GM18951 (cell line): Measurements from ENCODE around the gene DDX39B.
"Not testable (repeated sequence)": the region's sequence is repeated elsewhere in the genome, so short reads cannot be mapped to it uniquely, and the experiment has no call there.

Experiments
- POLR2A ChIP-seq: IDR thresholded peaks from 4 replicates; pipeline ENCODE4 v1.6.1; 2011; ENCODE audit warnings: mild to moderate bottlenecking; ENCODE audit not compliant: insufficient read length, insufficient read depth; ENCODE audit errors: extremely low read depth
- in situ Hi-C: fragments of 300-500 bp; cut with MboI; formaldehyde crosslinking; loops from one replicate; pipeline ENCODE4 v1.12.0; 2022; ENCODE audit warnings: low sequenced_read_pairs, mixed read lengths, inconsistent platforms; ENCODE audit not compliant: unreplicated experiment

Gene DDX39B

DNA sequence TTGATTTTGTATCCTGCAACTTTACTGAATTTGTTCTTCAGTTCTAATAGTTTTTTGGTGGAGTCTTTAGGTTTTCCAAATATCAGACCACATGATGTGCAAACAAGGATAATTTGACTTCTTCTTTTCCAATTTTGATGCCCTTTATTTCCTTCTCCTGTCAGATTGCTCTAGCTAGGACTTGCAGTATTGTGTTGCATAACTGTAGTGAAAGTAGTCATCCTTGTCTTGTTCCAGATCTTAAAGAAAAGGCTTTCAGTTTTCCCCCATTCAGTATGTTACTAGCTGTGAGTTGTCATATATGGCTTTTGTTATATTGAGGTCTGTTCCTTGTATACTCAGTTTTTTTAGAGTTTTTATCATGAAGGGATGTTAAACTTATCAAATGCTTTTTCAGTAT, 39.2 kb downstream of the DDX39B start:
- in situ Hi-C loops = no loop called here
- no peak for TF ChIP-seq POLR2A

GRCh38 chr6:31499648-31500047, 42.2 kb downstream of the DDX39B start:
- in situ Hi-C loops = not testable (repeated sequence)

DNA sequence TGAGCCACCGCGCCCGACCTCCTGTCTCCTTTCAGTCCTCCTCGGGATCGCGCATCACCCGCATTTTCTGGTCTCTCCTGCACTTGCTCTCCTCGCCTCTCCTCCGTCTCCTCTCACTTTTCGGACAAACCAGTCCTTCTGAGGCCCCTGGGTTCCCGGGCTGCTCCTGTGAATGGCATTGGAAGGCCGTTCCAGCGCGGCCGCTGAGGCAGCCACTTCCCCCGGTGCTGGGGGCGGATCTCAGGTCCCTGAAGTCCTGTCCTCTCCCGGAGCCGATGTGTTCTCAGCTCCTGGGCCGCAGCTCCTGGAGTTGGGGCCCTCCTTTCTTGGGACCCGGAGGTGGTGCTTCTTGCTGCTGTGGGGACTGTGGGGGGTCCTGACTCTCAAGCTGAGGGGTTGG, 43.1 kb downstream of the DDX39B start:
- in situ Hi-C loops = no loop called here
- no peak for TF ChIP-seq POLR2A

- in situ Hi-C loops = no loop called here
- peak; percentile 66 for TF ChIP-seq POLR2A
Observed at GRCh38 chr6:31497531-31498476, 44.0 kb downstream of the DDX39B start, which contains the start of gene MICB. Gene MICB (plus strand): TSS chr6:31498145. CDS start chr6:31498194, 49 bp downstream.

DNA sequence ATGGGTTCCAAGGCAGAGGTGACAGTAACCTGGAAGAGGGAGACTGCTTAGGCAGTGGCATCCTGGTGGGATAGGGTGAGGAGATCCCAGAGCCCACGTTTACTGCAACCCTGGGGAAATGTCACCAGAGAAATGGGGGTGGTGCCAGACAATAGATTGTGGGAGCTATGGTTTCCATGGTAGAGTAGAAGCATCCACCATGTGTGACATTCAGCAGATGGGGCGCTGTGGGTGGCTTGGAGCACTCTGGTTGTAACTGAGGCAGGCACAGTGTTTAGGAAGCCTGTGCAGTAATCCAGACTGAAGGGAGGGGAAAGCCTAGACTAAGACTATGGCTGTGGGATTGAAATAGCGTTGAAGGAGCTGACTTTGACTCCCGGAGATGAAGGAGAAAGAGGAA, 45.0 kb downstream of the DDX39B start:
- in situ Hi-C loops = not testable (repeated sequence)

DNA sequence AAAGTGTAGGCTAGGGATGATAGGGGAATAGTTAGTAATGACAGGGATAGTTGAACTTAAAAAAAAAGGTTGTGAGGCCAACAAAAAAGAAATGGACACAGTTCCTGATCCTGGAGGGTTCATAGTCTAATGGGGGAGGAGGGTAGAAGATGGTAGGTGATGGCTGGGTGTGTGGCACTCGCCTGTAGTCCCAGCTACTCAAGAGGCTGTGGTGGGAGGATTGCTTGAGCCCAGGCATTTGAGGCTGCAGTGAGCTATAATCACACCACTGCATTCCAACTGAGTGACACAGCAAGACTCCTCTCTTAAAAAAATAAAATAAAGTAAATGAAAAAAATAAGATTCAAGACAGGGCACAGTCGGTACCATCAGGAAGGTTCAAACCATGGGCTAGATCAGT, 46.2 kb downstream of the DDX39B start:
- in situ Hi-C loops = no loop called here
- TF ChIP-seq POLR2A = no peak

- TF ChIP-seq POLR2A = no peak
- in situ Hi-C loops = no loop called here
Observed at GRCh38 chr6:31493875-31494694, 47.7 kb downstream of the DDX39B start.

- in situ Hi-C loops = not testable (repeated sequence)
Observed at GRCh38 chr6:31493550-31493874, 48.3 kb downstream of the DDX39B start.

DNA sequence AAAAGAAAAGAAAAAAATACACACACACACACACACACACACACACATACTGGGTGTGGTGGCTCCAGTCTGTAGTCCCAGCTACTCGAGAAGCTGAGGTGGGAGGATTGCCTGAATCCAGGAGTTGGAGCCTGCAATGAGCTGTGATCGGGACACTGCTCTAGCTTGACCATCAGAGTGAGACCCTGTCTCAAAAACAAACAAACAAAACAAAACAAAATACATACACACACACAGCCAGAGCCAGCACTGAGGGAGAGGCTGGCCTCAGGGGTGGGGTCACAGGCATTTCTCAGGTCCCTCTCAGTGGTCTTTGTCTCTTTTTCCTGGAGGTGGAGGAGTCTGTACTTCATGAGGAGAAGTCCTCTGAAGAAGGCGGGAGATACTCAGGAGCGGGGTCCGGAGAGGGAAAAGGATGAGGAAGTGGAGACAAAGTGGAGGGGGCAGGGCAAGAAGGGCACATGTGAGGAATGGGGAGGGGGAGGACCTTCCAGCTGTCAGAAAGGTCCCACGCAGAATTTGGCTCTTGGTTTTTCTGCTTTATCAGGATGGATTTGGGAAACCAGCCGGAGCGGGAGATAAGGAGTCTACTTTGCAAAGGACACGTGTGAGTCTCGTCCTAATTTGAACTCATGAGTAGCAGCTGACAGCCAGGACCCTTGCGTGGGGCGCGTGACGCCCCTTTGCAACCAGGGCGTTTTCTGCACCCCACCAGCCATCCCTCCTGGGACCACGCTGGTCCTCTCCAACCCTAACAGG, 51.5 kb downstream of the DDX39B start:
- no peak for TF ChIP-seq POLR2A

DNA sequence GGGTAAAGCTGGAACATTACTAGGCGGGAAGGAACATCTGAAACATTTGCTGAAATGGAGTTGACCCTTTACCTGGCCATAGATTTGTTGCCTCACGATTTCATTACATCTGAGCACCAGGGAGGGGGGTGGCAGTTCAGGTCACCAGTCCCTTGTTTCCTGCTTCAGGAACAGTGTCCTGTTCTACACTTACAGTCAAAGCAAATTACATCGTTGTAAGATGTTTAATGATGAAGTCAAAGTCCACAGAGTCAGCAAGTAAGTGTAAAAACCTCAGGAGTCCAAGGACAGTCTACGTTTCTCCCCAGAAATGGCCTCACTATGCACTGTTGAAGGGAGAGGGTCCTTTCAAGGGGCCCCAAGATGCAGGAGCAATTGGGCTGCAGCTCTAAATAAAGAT, 52.7 kb downstream of the DDX39B start:
- TF ChIP-seq POLR2A = no peak
- in situ Hi-C loops = loop anchor here (5.0 kb wide), 1 partner anchor 97 kb away; no protein-coding TSS in a partner anchor

More for the DNA sequence above, 51.5 kb downstream of the DDX39B start:
- in situ Hi-C loops = no loop called here

GRCh38 chr6:31487674-31488073, 54.1 kb downstream of the DDX39B start:
- in situ Hi-C loops = loop anchor here (5.0 kb wide), 1 partner anchor 95 kb away; no protein-coding TSS in a partner anchor

GRCh38 chr6:31486065-31486837, 55.6 kb downstream of the DDX39B start:
- in situ Hi-C loops = loop anchor here (5.0 kb wide), 1 partner anchor 94 kb away; no protein-coding TSS in a partner anchor

- in situ Hi-C loops = loop anchor here (5.0 kb wide), 1 partner anchor 93 kb away; no protein-coding TSS in a partner anchor
Observed at GRCh38 chr6:31485055-31485454, 56.7 kb downstream of the DDX39B start.

More at GRCh38 chr6:31485055-31485454, 56.7 kb downstream of the DDX39B start:
- TF ChIP-seq POLR2A = no peak
